Activated CD8-positive, alpha-beta memory T cell treated with anti-CD3 and anti-CD28 coated beads, Interleukin-2, amount 50 U/mL, for 1 hour (primary cell): Measurements from ENCODE around the gene HHEX.

ENCODE experiments used
- DNase-seq: peaks from one replicate; pipeline ENCODE4 v3.0.0-alpha.2; 2020; ENCODE audit errors: extremely low read depth

HHEX gene

GRCh38 chr10:92692697-92693533 is 3.2 kb downstream of the HHEX start:
- DNase-seq = no peak

- no peak for DNase-seq
These were observed 3.8 kb downstream of the HHEX start for GRCh38 chr10:92693534-92693893.

- no peak for DNase-seq
These were observed 6.2 kb downstream of the HHEX start for GRCh38 chr10:92695679-92696605.

DNA sequence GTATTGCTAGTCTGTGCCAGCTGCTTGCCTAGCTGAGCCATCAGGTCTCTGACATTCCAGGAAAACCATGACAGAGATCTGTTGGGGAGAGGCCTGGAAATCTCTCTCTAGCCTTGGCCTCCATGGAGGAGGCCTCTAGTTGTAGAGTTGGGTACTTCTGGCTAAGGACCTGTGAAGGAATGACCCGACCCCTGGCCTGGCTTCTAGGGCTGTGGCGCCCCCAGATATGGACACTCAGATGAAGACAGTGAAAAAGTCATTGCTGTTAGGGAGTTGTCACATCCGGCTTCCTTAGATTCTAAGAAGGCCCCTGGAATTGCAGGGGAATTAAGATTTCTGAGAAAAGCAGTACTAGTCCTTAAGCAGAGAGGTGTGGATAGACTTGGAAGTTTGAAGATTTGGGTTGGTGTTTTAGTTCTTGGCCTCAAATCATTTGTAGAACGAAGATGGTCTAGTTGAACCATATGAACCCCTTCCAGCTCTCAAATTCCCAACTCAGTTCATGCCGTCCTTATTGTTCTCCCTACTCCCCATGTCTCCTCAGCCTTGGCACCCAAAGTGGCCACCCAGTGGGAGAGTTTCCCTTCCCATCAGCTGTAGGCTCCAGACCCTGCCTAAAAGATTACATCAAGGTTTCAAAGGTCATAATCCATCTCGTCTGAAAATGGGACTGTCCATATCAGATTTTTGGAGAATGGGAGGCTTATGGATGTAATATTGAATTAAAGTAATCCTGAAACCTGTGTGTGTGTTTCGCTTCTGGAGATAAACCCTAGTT is 7.0 kb downstream of the HHEX start:
- DNase-seq = no peak

- DNase-seq = no peak
These were observed 8.1 kb downstream of the HHEX start for GRCh38 chr10:92697663-92698511.

GRCh38 chr10:92699193-92699517 is 9.4 kb downstream of the HHEX start:
- DNase-seq = no peak

DNA sequence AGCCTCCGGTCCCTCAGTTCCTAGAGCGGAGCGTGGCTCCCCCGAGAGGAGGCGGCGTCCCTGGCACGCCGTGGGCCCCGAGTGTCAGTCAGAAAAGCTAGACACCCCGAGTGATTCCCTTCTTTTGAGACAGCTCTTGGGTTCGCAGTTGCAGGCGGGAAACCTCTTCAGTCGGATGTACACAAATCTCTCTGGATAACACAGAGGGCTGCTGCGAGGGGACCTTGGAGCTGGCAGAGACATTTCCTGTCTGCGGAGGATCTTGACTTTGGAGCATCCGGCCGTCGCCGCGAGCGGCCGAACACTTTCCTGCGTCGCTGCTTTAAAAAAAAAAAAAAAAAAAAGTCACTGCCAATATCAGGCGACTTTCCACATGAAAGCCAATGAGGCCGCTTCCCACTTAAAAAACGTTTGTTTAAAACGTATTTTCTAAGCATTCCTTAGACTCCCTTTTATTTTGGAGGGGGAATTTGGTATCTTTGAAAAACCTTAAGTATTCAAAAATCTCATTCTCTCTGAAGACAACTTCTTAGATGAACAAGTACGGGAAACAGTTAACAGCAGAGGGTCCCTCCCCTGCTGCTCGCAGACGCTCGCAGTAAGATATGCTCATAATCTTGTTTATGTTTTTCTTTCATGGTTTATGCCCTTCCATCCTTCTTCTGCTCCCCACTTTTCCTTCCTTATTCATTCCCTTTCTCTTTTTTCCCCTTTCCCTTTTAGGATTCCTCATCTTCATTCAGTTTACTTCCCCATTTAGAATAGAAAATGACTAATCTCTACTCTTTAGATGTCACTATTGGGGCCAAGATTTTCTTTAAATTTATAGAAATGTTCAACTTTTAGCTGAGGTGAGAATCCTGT is 10.0 kb downstream of the HHEX start:
- DNase-seq = no peak

- no peak for DNase-seq
These were observed 12.7 kb downstream of the HHEX start for GRCh38 chr10:92702301-92702916.

DNA sequence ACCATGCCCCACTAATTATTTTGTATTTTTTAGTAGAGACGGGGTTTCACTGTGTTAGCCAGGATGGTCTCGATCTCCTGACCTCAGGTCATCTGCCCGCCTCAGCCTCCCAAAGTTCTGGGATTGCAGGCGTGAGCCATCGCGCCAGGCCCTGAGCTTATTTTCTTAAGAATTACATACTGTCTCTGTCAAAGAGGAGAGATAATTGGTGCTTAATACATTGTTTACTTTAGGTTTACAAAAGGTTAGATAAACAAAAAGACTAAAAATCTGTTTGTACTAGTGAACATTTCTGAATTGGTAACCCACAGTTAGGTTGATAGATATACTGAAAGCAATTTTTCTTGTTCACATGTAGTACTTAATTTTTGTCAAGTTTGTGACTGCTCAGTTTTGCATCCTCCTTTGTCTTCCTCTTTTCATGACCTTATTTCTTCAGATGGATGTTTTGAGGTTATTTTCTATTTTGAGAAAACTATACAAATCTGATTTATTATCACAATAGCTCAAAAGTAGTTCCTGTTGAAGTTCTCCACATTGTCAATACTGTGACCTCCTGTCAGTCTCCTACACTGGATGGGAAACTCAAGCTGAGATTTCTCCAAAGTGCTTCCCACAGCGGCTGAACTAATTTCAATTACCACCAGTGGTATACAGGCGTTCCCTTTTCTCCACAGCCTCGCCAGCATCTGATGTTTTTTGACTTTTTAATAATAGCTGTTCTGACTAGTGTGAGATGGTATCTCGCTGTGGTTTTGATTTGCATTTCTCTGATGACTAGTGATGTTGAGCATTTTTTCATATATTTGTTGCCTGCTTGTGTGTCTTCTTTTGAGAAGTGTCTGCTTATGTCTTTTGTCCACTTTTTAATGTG is 22.5 kb downstream of the HHEX start:
- no peak for DNase-seq

GRCh38 chr10:92714152-92714845 is 24.5 kb downstream of the HHEX start:
- no peak for DNase-seq

GRCh38 chr10:92714872-92715271 is 25.1 kb downstream of the HHEX start:
- no peak for DNase-seq

GRCh38 chr10:92719991-92720830 is 30.5 kb downstream of the HHEX start:
- DNase-seq = no peak

- no peak for DNase-seq
These were observed 31.0 kb downstream of the HHEX start for GRCh38 chr10:92720831-92721165.

DNA sequence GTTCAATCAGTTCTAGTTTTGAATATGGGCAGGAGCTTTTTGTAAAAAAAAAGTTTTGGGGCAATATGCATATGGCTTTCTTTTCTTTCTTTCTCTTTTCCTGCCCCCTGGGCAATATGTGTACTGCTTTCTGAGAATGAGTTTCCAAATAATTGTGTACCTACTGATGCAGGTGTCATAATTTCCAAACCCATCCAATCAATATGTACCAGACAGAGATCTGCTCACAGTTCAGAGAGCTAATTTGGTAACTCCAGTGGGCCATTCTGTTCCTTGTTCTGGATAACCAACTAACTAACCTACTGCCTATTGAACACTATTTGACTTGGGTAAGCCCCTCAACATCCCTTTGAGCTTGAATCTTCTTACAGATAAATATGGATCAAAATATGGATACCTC is 32.6 kb downstream of the HHEX start:
- DNase-seq = no peak

- no peak for DNase-seq
These were observed 37.4 kb downstream of the HHEX start for GRCh38 chr10:92727141-92727540.

- no peak for DNase-seq
These were observed 37.8 kb downstream of the HHEX start for GRCh38 chr10:92727550-92727949.

DNA sequence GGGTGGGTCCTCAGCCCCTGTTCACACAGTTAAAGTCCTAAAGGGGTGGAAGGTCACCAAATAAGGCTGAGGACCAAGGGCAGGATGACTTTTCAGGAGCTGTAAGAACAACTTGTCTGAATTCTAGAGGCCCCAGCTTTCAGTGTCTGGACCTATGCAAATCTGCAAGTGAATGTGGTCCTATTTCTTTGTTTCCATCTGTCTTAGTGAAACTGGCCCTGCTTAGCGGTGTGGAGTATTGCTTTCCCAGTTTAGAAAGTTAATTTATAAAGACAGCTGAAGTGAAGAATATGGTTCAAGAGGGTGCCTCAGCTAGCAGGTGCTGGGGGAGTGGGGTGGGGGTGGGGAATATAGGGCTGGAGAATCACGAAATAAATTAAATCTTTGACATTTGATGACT is 40.1 kb downstream of the HHEX start:
- no peak for DNase-seq

DNA sequence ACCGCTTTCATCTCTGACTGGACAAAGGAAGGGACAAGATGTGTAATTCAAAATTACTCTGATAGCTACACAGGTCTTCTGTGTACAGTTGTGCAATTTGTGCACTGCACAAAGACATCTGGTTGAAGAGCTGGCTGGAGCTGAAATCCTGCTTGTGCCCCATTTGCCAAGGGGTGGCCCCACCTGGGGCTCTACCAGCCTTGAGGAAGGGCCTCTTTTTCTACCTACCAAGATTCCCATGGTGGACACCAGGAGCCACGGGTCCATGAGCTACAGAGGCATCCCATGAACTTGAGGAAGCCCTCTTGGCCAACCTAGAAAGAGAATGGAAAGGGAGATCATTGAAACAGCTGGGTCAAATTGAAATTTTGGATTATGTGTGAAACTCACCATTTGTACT is 43.2 kb downstream of the HHEX start:
- DNase-seq = no peak
